HG02840 (cell line): ENCODE measurements around the gene PLSCR1.
A peak's percentile ranks its signal among the peaks of the same experiment; 100 is the strongest.
"Not testable (repeated sequence)": the region's sequence is repeated elsewhere in the genome, so short reads cannot be mapped to it uniquely, and the experiment has no call there.

Experiments
- ATAC-seq: cut with Tn5 transposase; IDR thresholded peaks from one replicate; pipeline ENCODE4 v1.9.1; 2021; ENCODE audit warnings: mild to moderate bottlenecking, moderate library complexity, moderate number of reproducible peaks; ENCODE audit not compliant: unreplicated experiment, low FRiP score

Gene PLSCR1

GRCh38 chr3:146519810-146520209, 24.6 kb downstream of the PLSCR1 start:
- no peak for ATAC-seq

DNA sequence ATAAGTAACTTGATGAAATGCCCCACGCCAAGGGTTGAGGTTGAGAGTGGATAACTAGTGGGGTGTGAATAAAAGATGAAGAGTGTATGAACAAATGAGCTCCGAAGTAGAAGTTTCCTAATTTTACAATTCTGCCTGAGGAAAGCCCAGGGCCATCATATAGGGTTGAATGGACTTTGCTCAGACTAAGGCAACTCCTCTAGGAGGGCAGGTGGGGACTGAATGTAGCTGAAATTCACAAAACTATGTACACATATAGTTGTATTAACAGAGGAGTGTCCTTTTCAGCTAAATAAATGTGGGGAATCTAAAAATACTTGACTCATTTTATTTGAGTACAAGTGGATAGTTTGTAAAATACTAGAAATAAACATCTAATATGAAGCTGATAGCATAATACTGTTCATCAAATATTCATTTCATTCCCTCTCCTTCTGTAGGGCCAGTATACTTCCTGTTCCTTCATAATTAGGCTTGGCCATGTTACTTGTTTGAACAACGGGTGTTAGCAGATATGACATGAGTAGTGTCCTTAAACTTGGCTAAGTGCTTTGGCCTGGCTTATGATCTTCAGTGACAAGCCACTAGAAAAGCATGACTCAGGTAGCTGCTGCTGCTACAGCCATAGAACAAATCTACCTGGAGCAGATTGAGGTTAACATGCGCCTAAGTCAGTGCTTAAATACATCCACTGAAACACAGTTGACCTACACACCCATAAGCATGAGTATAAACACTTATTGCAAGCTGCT, 26.5 kb downstream of the PLSCR1 start:
- no peak for ATAC-seq

DNA sequence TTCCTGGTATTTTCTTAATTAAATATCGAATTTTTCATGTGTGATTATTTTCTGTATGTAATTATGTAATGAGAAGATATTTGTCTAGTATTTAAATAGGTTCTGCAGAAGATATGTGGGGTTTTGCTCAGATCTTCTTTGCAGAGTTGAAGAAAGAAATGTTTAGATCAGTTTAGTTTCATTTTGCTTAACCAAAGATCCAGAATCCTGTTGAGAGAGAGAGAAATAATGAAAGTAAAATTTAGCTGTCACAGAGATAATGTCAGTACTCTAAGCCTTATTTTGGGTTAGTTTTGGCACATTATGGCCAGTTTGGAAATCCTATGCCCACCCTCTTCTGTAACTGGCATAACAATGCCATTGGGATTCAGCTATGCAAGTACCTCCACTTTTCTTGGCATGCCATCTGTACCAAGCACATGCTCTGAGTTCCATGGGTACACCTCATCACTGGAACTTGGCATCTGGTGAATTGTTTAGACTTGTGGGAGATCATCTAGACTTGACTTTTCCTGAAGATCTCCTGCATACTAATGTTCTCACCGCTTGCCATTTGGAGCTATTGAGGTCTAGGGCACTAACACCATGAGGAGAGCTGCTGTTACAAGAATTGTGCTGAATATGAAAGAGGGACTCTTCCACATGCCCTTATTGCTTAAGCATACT, 30.9 kb downstream of the PLSCR1 start:
- no peak for ATAC-seq

DNA sequence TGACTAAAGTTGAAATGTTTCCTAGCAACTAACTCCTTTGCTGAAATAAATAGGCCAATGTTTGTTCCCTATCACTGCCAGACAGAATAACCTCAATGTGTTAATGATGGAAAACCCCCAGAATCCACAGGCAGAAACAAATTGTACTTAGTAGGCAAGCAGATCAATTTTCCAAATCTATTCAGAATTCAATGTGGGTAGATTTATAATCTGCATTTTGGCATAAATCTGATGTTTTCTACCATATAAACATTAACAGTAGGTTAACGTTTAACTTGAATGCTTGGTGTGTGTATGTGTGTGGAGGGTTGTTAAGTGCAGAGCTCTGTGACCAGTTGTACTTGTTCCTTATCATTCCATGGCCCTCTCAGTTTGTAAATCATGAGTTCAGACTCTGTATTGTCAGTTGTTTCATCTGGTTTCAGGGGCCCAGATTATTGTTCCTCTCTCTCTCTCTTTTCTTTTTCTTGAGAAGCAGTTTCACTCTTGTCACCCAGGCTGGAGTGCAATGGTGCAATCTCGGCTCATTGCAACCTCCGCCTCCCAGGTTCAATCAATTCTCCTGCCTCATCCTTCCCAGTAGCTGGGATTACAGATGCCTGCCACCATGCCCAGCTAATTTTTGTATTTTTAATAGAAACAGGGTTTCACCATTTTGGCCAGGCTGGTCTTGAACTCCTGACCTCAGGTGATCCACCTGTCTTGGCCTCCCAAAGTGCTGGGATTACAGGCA, 32.8 kb downstream of the PLSCR1 start:
- no peak for ATAC-seq

DNA sequence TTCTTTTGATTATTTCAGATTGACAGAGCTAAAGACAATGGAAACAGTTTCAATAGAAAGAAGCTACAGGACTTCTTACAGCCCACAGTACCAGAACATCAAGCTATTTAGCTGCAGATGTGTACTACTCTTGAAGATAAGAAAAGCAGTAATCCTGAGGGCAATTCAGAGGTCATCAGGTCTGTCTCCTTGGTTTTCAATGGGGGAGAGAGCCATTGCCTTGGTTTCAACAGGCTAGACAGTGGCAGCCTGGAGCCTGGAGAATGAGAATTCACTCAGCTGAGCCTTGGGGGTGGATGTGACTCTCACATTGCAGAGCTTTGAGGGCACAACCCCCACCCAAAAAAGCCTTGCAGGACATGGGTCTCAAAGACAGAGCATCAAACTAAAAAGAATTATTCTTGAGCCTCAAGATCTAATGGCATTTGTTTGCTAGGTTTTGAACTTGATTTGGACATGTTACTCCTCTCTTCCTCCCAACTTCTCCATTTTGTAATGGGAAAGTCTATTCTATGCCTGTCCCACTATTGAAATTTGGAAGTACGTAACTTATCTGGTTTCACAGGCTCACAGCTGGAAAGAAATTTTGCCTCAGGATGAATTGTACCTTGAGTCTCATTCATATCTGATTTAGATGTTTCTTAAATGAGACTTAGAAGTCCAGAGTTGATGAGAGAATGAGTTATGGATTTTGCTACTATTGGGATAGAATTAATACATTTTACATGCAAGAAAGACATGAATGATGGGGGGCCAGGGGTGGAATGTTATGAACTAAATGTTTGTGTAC, 36.9 kb downstream of the PLSCR1 start:
- no peak for ATAC-seq

DNA sequence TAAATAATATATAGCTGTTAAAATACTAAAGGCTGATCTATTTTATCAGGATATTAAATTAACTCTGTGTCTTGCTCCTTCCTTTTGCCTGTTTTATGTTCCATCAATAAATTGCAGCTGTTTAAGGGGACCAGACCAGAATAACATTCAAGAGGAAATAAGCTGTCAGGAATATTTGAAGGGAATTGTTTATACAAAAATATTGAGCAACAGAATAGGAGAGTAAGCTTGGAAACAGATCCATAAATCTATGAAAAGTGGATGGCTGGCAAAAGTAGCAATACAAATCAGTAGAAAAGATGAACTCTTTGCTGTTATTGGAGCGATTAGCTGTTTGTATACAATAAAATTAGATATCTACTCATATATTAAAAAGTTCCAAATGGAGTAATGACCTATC, 38.9 kb downstream of the PLSCR1 start:
- no peak for ATAC-seq

- ATAC-seq: no peak
Observed at GRCh38 chr3:146504498-146505197, 39.8 kb downstream of the PLSCR1 start.

DNA sequence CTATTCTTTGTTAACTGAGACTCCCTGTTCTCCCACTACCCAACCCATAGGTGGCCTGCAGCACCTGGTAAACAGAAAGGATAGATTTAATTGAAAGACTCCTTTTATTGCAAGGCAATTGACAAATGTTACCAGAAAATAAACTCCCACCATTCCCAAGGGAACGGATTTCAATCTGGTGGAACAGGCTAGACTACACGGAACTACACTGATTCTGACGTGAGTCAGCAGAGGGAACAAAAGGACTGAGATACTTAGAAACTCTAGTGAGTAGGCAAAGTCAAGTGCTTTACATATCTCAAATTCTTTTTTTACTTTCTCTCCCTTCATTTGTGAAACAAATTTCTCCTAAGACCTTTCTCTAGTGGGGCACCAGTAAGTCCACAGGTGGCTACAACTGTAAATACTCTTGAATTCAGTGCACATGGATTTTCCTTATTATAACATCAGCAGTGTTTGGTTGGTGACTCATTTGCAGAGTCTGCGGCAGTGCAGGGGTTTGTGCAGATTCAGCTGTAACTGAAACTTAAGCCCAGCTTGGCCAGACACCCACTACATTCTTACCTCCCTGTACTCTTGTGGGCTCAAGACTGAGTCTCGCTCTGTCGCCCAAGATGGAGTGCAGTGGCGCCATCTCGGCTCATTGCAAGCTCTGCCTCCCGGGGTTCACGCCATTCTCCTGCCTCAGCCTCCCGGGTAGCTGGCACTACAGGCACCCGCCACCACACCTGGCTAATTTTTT, 40.8 kb downstream of the PLSCR1 start:
- ATAC-seq: peak; percentile 96

DNA sequence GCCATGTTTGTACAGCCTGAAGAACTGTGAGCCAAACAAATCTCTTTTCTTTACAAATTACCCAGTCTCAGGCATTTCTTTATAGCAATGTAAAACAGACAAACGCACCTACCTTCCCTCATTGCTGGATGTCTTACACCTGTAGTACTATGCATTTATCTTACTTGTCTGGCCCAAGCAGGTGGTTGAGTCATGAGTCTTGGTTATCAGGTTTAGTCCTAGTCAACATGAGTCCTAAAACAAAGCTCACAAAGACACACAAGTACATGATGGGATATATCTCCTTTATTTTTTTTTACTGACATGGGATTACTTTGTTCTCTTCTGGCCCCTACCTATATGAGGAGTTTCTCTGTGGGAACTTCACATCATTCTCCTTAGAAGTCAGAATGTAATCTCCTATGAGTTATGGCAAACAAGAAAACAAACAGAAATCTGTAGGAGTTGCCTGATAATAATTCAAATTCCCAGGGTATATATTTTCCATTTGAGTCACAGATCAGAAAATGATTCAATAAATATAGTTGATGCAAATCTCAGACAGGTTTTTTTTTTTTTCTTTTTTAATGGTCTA, 41.4 kb downstream of the PLSCR1 start:
- ATAC-seq: no peak

GRCh38 chr3:146501752-146502151, 42.7 kb downstream of the PLSCR1 start:
- no peak for ATAC-seq

DNA sequence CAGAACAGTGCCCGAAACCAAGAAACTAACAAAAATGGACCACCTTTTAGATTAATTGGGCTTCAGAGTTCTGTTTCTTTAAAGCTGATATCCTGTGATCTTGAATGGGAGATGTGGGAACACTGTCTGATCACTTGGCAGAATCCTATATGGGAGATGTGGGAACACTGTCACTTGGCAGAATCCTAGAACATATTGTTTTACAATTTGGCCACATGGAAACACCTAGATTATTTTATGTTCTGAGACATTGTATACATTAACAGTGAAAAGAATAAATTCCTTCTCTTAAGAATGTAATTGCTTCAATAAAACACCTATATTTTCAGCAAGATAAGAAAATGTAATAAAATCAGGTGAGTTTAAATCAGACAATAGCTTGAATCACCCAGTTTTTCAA, 44.7 kb downstream of the PLSCR1 start:
- no peak for ATAC-seq

DNA sequence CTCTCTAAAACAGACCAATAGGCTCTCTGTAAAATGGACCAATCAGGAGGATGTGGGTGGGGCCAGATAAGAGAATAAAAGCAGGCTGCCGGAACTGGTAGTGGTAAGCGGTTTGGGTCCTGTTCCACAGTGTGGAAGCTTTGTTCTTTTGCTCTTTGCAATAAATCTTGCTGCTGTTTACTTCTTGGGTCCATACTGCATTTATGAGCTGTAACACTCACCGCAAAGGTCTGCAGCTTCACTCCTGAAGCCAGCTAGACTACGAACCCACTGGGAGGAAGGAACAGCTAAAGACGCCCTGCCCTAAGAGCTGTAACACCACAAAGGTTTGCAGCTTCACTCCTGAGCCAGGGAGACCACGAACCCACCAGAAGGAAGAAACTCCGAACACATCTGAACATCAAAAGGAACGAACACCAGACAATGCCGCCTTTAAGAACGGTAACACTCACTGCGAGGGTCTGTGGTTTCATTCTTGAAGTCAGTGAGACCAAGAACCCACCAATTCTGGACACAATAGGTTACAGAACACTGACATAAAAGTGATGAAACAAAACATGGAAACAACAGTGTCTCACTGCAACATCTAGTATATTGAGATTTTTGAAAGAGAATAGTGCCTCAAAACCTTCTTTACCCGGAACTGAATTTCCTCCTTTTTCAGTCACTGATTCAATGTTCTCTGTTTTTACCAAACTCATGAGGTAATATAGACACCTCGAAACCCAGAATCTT, 46.2 kb downstream of the PLSCR1 start:
- no peak for ATAC-seq

DNA sequence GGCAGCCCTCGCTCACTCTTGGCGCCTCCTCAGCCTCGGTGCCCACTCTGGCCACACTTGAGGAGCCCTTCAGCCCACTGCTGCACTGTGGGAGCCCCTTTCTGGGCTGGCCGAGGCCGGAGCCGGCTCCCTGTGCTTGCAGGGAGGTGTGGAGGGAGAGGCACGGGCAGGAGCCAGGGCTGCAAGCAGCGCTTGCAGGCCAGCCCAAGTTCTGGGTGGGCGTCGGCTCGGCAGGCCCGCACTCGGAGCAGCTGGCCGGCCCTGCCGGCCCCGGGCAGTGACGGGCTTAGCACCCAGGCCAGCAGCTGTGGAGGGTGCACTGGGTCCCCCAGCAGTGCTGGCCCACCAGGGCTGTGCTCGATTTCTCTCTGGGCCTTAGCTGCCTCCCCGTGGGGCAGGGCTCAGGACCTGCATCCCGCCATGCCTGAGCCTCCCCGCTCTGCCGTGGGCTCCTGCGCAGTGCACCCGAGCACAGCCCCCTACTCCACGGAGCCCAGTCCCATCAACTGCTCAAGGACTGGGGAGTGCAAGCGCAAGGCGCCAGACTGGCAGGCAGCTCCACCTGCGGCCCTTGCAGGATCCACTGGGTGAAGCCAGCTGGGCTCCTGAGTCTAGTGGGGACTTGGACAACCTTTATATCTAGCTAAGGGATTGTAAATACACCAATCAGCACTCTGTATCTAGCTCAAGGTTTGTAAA, 47.1 kb downstream of the PLSCR1 start:
- ATAC-seq: not testable (repeated sequence)

DNA sequence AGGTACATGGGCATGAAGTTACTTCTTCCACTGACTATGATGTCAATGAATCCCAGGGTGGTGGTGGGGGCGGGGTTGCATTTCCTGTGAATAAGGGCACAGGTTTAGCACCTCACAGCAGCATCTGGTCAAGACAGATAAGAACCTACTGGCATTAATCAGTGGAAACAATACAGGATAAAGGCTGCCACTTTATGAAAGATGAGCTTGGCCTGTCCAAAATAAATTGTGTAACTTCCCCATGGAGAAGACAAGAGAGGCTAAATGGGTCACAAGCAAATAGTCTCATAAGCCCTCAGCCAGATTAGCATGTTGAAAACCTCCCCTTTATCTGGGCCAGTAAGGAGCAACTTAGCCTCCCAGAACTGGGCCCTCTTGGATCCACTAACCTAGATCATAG, 47.7 kb downstream of the PLSCR1 start:
- ATAC-seq: no peak

DNA sequence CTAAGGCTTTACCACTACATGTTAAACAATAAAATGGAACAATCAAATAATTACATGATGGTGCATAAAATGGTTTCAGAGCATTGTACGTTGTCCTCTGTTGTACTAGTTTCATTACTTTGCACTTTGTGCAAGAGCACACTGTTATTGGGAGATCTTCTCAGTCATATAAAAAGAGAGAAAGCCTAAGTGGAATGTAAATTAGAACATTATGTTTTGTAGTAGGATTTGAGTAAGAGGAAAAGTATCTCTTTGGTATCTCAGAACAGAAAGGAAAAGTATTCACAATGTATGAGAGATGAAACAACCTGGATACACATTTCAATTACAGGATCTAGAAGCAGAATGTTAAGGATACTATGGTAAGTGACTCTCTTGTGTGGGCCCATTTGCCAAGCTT, 48.2 kb downstream of the PLSCR1 start:
- ATAC-seq: no peak

DNA sequence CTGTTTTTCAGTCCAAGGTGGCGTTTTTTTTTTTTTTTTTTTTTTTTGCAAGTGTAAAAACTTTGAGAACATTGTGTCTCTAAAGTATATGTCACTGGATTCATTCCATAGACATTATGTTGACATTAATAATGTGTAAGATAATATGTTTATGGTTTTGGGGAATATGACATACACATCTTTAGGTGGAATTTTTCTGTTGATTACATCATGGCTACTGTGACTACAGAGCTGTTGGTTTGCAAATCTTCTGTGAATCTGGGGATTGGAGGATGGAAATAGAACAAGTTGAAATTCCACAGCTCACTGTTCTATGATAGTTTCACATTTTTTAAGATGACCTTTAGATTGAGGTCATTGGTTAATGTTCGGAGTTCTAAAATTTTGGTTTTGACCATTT, 50.6 kb downstream of the PLSCR1 start:
- no peak for ATAC-seq

DNA sequence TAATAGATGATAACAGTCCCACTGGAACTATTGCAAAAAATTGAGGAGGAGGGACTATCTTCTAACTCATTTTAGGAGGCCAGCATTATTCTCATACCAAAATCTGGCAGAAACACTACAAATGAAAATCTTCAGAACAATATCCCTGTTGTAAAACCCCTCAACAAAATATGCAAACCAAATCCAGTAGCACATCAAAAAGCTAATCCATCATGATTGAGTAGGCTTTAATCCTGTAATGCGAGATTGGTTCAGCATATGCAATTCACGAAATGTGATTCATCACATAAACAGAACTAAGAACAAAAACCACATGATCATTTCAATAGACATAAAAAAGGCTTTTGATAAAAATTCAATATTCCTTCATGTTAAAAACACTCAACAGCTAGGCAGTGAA, 51.2 kb downstream of the PLSCR1 start:
- no peak for ATAC-seq

GRCh38 chr3:146491303-146491702, 53.1 kb downstream of the PLSCR1 start:
- ATAC-seq: no peak
